GM21367 (cell line): Measurements from ENCODE around the gene KRCC1.
A peak's percentile ranks its signal among the peaks of the same experiment; 100 is the strongest.
"Not testable (repeated sequence)": the region's sequence is repeated elsewhere in the genome, so short reads cannot be mapped to it uniquely, and the experiment has no call there.

Source experiments
- ATAC-seq: cut with Tn5 transposase; IDR thresholded peaks from one replicate; pipeline ENCODE4 v1.9.1; 2021; ENCODE audit not compliant: unreplicated experiment

The KRCC1 gene

GRCh38 chr2:88048541-88048940 lies 7.0 kb downstream of the KRCC1 start:
- no peak for ATAC-seq

- ATAC-seq, result not testable (repeated sequence)
Measured at GRCh38 chr2:88045561-88045960, 10.0 kb downstream of the KRCC1 start.

GRCh38 chr2:88042476-88042875 lies 13.1 kb downstream of the KRCC1 start:
- ATAC-seq, result no peak

- no peak for ATAC-seq
Measured at GRCh38 chr2:88038263-88039105, 17.1 kb downstream of the KRCC1 start.

GRCh38 chr2:88036606-88037005 lies 19.0 kb downstream of the KRCC1 start:
- ATAC-seq, result no peak

GRCh38 chr2:88036182-88036581 lies 19.4 kb downstream of the KRCC1 start:
- no peak for ATAC-seq

- no peak for ATAC-seq
Measured at GRCh38 chr2:88032070-88032702, 23.4 kb downstream of the KRCC1 start.

GRCh38 chr2:88028931-88029330 lies 26.7 kb downstream of the KRCC1 start:
- no peak for ATAC-seq

- ATAC-seq, result no peak
Measured at GRCh38 chr2:88027697-88028389, 27.7 kb downstream of the KRCC1 start.

GRCh38 chr2:88024509-88024908 lies 31.1 kb downstream of the KRCC1 start:
- no peak for ATAC-seq

- ATAC-seq, result no peak
Measured at GRCh38 chr2:88022669-88022921, 33.0 kb downstream of the KRCC1 start.

GRCh38 chr2:88019985-88020384 lies 35.6 kb downstream of the KRCC1 start:
- ATAC-seq, result no peak

GRCh38 chr2:88018909-88019308 lies 36.7 kb downstream of the KRCC1 start:
- no peak for ATAC-seq

GRCh38 chr2:88018077-88018805 lies 37.3 kb downstream of the KRCC1 start:
- ATAC-seq, result not testable (repeated sequence)

- not testable (repeated sequence) for ATAC-seq
Measured at GRCh38 chr2:88017780-88018038, 37.9 kb downstream of the KRCC1 start.

- peak; percentile 59 for ATAC-seq
Measured at GRCh38 chr2:88016960-88017779, 38.4 kb downstream of the KRCC1 start.

GRCh38 chr2:88016086-88016959 lies 39.3 kb downstream of the KRCC1 start, which contains the start of gene RNU2-63P:
Gene RNU2-63P, minus strand, starts transcription at chr2:88016547.
- peak; percentile 86 for ATAC-seq

GRCh38 chr2:88011011-88011410 lies 44.6 kb downstream of the KRCC1 start:
- ATAC-seq, result no peak

- ATAC-seq, result no peak
Measured at GRCh38 chr2:88010136-88010535, 45.4 kb downstream of the KRCC1 start.

- no peak for ATAC-seq
Measured at GRCh38 chr2:88006912-88007439, 48.6 kb downstream of the KRCC1 start.
